GM18511 (cell line): ENCODE measurements around the gene TMEM170B.

Experiments
- ATAC-seq: cut with Tn5 transposase; IDR thresholded peaks from one replicate; pipeline ENCODE4 v1.9.1; 2021; ENCODE audit warnings: mild to moderate bottlenecking, moderate library complexity; ENCODE audit not compliant: unreplicated experiment

Gene TMEM170B

DNA sequence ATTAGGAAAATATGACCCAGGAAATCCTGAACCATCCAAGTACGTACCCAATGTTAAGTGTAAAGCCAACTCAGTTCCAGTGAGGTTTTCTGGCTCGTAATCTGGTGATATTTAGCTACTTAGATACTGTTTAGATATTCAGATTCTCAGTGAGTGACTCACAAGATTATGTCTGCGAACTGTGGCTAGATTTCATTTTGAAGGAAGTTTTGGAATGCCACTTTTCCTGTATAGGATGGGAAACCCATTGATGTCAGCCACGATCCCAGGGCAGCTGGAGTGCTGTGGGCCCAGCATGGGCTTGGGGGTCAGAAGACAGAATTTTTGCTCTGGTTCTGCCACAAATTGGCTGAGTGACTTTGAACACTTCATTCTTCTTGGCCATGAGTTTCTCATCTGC lies 76.3 kb downstream of the TMEM170B start:
- ATAC-seq = no peak

DNA sequence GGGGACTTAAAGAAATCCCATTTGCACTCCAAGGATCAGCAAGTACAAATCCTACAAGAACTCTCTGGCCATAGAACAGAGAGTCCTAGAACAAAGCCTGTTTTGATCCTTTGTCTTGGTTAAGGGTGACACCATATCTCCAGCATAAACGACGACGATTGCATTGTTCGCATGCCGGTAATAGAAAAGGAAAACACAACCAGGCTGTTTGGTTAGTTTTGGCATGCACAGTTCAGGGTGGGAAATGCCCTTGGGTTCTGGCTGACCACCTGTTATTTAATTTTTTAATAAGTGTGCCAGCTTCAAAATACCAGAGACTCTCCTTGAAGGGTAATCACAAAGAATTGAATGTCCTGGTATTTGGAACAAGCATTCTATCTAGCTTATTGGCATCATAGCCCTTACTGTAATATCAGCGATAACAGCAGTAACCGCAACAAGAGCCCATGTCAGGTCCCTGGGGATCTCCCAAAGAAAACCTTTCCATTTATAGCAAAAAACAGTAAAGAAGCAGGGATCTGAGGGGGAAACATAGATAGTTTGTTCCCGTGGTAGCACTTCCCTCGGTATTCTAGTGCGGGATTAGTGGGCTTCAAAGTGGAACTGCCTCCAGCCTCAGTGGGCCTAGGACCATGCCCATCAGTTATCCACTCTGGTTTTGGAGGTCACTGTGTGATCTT lies 77.1 kb downstream of the TMEM170B start:
- no peak for ATAC-seq

DNA sequence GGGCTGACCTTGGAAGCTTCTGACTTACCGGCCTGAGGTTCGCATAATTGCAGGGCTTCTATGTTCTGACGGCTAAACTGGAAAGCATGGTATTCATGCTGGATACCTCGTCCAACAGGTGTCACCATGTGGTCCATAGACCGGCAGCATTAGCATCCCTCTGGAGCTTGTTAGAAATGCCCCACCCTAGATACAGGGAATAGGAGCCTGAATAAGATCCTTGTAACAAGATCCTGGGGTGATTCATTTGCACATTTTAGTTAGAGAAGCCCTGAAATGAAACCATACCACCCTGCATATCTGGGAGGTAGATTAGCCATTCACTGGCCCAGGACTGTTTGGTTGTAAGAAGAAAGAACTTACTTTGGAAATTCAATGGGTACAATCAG lies 77.7 kb downstream of the TMEM170B start:
- no peak for ATAC-seq

DNA sequence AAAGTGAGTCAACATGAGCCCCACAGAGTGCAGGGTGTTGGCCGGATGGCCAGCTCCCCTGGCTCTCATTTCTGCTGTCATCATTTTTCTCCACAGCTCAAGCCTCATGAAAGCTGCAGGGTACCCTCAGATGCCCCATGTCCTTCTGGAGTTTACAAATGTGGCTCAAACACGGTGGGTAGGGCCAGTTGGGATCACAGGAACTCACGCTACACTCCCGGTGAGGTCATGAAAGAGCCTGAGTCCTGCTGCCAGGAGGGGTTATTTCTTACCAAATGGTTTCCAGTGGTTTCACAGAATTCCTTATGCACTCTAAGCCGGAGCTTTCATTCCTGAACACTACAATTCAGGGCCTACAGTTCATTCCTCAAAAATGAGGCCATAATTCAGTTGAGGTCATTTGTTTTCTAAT lies 78.7 kb downstream of the TMEM170B start:
- ATAC-seq = no peak

DNA sequence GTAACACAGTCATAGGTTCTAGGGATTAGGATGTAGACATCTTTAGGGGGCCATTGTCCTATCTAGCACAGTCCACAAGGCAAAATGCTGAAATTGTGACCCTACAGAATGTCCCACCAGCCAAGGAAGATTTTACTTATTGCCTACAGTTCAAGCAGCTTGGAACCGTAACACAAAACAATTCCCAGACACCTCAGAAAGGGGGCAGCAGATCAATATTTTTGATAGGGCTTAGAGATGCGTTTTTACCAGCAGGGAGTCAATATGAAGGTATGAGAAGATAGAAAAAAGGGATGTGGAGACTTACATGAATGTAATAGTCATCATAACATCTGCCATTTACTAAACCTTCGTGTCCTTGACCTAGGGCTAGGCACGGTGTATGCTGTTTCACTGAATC lies 81.0 kb downstream of the TMEM170B start:
- no peak for ATAC-seq

DNA sequence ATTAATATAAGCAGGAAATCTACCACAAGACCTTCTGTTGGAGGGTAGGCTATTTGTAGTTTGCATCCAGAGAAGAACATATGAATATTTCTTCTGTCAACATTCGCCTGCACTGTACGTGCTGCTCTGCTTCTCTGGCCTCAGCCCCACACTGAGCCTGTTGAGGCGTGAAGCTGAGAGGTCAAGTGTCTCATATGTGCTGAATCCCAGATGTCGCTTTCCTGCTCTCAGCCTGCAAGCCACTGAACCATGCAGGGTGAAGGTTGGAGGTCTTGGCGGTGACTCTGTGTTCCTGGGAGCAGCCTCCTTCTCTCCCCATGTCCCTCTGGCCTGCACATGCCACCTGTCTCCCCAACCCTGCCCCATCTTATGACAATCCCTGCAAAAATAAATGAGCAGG lies 83.6 kb downstream of the TMEM170B start:
- peak; percentile 51 for ATAC-seq

DNA sequence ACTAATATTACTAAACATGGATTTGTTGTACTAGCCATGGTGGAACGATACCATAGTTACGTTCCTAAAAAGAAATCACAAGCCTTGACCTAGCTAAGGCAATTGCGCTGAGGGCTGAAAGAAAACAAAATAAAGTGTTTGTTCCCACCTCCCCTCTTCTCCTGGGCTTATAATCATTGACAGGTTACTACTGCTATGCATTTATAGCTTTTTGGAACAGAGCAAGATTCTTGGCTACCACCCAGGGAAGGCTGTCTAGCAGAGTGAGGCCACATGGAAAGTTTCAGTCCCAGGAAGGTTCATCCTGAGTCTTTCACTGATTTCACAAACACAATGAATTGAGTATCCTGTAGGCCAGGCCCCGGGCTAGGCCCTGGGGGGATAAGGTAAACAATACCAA lies 84.6 kb downstream of the TMEM170B start:
- ATAC-seq = no peak

DNA sequence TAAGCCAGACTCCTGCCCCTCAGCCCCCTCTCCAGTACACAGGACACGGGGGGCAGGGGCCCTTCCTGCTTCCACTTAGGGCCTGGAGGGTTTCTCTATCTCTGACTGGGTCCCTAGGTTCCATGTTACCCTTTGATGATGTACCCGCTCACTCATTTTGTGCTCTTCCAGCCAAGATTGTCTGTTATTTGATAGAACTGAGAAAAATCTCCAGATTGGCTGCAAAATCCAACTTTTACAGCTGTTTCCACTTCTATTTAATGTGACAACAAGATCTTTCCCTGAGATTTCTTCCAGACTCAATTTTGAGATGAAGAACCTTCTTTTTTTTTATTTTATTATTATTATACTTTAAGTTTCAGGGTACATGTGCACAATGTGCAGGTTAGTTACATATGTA lies 85.7 kb downstream of the TMEM170B start:
- ATAC-seq = no peak

DNA sequence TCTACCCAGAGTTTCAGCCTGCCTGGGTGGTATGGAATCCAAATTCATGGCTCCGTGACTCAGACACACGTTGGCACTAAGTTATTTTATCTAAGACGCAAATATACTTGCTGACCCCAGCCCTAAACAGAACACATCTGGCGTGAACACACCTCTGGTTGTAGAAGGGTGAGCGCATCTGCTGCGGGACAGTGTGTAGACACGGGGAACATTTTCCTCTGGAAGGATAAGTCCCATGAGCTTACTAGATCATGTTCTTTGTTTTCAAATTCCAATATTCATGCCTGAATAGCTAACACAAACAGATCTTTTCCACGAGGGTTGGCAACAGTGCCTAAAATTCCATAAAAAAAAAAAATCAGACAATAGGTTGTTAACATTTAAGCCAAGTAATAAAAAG lies 87.8 kb downstream of the TMEM170B start:
- no peak for ATAC-seq

DNA sequence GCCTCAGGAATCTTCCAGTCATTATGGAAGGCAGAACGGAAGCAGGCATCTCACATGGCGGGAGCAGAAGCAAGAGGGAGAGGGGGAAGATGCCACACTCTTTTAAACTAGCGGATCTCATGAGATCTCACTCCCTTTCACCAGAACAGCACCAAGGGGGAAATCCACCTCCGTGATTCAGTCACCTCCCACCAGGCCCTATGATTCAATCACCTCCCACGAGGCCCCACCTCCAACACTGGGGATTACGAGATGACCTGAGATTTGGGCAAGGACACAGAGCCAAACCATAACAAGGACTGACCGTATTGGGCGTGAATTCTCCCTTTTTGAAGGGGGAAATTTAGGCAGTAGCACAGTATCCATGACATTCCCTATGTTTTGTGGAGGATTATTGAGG lies 88.8 kb downstream of the TMEM170B start:
- ATAC-seq = no peak

DNA sequence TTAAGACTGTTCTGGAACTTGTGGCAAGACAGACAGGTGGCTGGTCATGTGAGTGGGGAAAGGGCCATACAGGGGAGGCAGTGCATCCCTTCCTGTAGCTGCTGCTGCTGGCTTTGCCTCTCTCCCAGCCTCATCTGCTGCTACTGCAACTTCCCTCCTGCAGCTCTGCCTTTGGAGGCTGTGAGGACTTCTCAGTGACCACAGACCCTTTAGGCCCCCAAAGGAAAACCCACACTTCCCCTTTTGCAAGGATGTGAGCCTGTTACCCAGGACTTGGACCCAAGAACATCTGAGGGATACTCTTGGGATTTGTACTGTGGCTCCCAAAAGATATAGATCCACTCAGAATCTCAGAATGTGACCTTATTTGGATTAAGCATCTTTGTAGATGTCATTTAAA lies 91.0 kb downstream of the TMEM170B start:
- ATAC-seq = no peak

DNA sequence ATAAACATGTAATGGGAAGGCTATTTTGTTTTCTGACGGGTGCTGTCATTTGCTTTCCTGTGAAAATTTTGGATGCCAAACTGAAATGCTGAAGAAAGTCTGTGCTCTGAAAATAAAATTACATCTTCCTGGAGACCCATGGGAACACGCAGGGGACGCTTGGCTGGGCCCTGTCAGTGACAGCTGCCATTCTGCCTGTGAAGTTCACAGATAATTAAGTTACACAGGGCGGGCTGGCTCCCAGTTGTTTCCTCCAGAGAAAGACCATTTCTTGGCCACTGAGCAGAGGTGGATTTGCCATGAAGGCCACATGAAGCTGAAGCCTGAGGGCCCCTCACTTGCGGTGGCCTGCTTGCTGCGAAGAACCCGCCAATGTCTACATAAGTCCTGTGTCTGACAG lies 93.5 kb downstream of the TMEM170B start:
- no peak for ATAC-seq

DNA sequence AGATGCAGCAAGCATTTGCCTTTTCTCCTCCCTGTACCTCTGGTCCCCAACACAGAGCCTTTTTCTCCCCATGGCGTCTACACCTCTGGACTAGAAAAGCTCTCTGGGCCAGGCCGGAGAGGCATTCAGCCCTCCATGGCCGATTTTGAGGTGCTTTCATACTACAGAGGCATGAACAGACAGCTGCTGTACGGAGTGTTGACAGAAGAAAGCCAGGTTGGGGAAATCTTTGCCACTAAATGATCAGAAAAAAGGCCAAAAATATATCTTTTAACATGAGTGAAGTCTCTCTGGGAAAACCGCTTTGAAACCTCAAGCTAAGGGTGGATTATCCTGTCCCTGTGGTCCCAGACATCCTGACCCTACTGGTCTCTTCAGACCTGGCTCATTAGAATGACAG lies 94.0 kb downstream of the TMEM170B start:
- no peak for ATAC-seq

DNA sequence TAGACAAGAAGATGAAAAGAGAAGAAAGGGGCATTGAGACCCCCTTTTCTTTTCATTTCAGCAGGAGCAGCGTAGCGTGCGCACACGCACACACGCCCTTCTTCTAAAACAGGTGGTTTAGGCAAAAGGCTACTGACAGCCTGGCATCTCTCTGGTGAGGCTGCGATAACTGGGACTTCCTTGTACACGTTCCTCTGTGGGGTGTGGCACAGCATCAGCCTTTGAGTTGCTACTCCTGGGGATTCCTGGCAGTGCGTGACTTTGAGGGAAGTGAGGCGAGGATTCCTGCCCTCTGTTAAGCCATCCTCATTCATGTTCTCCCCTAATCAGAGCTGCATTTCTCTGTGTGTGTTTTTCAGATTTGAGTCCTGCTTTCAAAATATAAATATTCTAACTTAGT lies 94.7 kb downstream of the TMEM170B start:
- no peak for ATAC-seq

DNA sequence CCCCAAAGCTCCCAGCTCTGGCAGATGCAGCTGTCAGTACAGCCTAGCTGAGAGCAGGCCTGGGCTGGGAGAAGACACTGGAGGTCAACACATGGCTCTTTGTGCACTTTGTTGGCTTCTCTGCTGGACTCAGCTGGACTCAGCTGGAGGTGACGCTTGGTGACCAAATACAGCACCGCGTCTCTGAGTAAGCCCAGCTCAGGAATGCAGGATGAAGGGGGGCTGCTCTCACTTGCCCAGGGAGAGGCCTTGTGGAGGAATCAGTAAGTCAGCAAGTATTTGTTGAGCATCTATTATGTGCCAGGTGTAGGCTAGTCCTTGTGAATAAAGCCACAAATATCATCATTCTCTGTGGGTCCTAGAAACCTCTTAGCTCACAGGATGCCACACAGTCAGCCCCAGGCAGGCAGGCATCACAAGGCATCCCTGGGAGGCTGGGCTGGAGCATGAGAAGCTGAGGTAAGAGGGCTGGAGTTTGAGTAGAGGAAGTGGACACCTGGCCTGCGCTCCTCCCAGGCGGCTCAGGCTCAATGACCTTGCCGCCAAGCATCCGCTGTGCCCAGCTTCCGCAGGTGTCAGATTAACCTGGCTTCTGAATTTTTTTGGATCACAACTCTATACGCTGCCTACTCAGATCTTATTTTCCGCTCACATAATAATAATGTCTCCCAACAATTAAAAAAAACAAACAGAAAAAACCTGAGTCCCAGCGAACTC lies 95.4 kb downstream of the TMEM170B start:
- no peak for ATAC-seq
